Retinal pigment epithelial cell (primary cell): Measurements from ENCODE around the gene GSTA3.
"Not testable (repeated sequence)": the region's sequence is repeated elsewhere in the genome, so short reads cannot be mapped to it uniquely, and the experiment has no call there.

Experiments used
- DNase-seq: peaks from one replicate; pipeline ENCODE4 v3.0.0-alpha.2; 2010; ENCODE audit warnings: low read depth
- H3K4me3 ChIP-seq: 2 replicates; pipeline ENCODE4 v1.5.1; 2011; ENCODE audit warnings: mild to moderate bottlenecking, low read length, control low read depth, moderate library complexity
- CTCF ChIP-seq: conservative IDR thresholded peaks from 2 replicates; pipeline ENCODE4 v1.5.1; 2011; ENCODE audit warnings: low read depth, low read length, control low read depth, inconsistent platforms

The GSTA3 gene

GRCh38 chr6:52876056-52876787, 33.3 kb downstream of the GSTA3 start:
- no peak overlapping the region for H3K4me3 ChIP-seq
- TF ChIP-seq CTCF, result no peak
- DNase-seq, result no peak

GRCh38 chr6:52872031-52872430, 37.5 kb downstream of the GSTA3 start:
- no peak for DNase-seq
- TF ChIP-seq CTCF, result no peak
- H3K4me3 ChIP-seq, result no peak overlapping the region

GRCh38 chr6:52871621-52872020, 37.9 kb downstream of the GSTA3 start:
- H3K4me3 ChIP-seq, result no peak overlapping the region
- no peak for TF ChIP-seq CTCF
- DNase-seq, result no peak

GRCh38 chr6:52870335-52871091, 39.0 kb downstream of the GSTA3 start:
- DNase-seq, H3K4me3 ChIP-seq: not testable (repeated sequence)

- DNase-seq, H3K4me3 ChIP-seq: not testable (repeated sequence)
Measured at GRCh38 chr6:52868899-52869298, 40.6 kb downstream of the GSTA3 start.

- no peak for DNase-seq
- no peak for TF ChIP-seq CTCF
- no peak overlapping the region for H3K4me3 ChIP-seq
Measured at GRCh38 chr6:52868240-52868639, 41.3 kb downstream of the GSTA3 start.

GRCh38 chr6:52861151-52861550, 48.3 kb downstream of the GSTA3 start:
- H3K4me3 ChIP-seq, DNase-seq: not testable (repeated sequence)

- no peak for TF ChIP-seq CTCF
- H3K4me3 ChIP-seq, result no peak overlapping the region
- no peak for DNase-seq
Measured at GRCh38 chr6:52858416-52858815, 51.1 kb downstream of the GSTA3 start.

- DNase-seq, result peak; percentile 4
Measured at GRCh38 chr6:52856137-52856536, 53.4 kb downstream of the GSTA3 start.

More at GRCh38 chr6:52856137-52856536, 53.4 kb downstream of the GSTA3 start:
- H3K4me3 ChIP-seq, result not testable (repeated sequence)
